ENCODE results near the gene RGS17.
A peak's percentile ranks its signal among the peaks of the same experiment; 100 is the strongest.

The RGS17 gene, protein sequence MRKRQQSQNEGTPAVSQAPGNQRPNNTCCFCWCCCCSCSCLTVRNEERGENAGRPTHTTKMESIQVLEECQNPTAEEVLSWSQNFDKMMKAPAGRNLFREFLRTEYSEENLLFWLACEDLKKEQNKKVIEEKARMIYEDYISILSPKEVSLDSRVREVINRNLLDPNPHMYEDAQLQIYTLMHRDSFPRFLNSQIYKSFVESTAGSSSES

GRCh38 chr6:153131037-153131981 lies at the start of gene RGS17:
Gene RGS17 (minus strand): TSS chr6:153131282. CDS start chr6:153044018, 87,264 bp downstream.
- no peak within 1 kb of the TSS for H2AFZ ChIP-seq (ENCODE audit: low read length)
- H3K4me1 ChIP-seq (ENCODE audit: insufficient read depth, low read length, poor library complexity, severe bottlenecking), result no peaks in the 10 kb centered on the region
- peak within 1 kb of the TSS; percentile 39 for H3K4me2 ChIP-seq (ENCODE audit: low read depth, low read length, poor library complexity, severe bottlenecking)

DNA sequence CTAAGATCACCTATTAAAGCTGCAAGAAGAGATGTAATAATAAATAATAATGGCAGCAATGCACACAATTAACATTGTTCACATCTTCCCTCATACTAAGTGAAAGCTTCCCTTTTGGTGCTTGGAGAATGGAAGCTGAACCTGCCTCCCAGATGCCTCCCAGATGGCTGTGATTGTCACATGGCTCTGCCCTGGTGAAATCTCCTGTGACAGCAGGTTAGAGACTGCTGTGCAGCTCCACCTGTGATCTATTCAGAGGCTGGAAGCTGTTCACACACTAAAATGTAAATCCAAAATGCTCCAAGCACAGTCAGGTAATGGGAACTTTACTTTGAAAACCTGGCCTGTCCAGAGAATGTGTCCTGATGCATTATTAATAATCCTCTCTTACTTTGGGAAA lies 41.7 kb upstream of the RGS17 start:
- Histone ChIP-seq H3K27me3 (ENCODE audit: insufficient read depth, low read length, poor library complexity, severe bottlenecking) (no peaks in the 10 kb centered on the region), H3K9me2 (replicated peaks; ENCODE audit: low read depth, low read length) (no peaks in the 10 kb centered on the region), H3K4me1 (ENCODE audit: insufficient read depth, low read length, poor library complexity, severe bottlenecking) (no peaks in the 10 kb centered on the region), H2AFZ (ENCODE audit: low read length) (no peak overlapping the region), H3K36me3 (ENCODE audit: insufficient read depth, low read length) (no peaks in the 10 kb centered on the region), H4K20me1 (ENCODE audit: insufficient read depth, low read length, poor library complexity, severe bottlenecking) (no peaks in the 10 kb centered on the region), H3K4me3 (ENCODE audit: low read length, poor library complexity, severe bottlenecking) (no peak overlapping the region), H3K4me2 (ENCODE audit: low read depth, low read length, poor library complexity, severe bottlenecking) (no peak overlapping the region), H3F3A (ENCODE audit: low read depth) (no peaks in the 10 kb centered on the region), H3K79me2 (ENCODE audit: insufficient read depth, low read length) (no peaks in the 10 kb centered on the region), H3K9ac (ENCODE audit: low read depth, low read length, poor library complexity, severe bottlenecking) (no peak overlapping the region), H3K9me3 (ENCODE audit: insufficient read depth, low read depth, low read length) (no peaks in the 10 kb centered on the region)
- no peak for TF ChIP-seq EZH2phosphoT487 (IDR thresholded peaks at IDR 0.05; ENCODE audit: borderline replicate concordance)
- TF ChIP-seq, protein P1, sequence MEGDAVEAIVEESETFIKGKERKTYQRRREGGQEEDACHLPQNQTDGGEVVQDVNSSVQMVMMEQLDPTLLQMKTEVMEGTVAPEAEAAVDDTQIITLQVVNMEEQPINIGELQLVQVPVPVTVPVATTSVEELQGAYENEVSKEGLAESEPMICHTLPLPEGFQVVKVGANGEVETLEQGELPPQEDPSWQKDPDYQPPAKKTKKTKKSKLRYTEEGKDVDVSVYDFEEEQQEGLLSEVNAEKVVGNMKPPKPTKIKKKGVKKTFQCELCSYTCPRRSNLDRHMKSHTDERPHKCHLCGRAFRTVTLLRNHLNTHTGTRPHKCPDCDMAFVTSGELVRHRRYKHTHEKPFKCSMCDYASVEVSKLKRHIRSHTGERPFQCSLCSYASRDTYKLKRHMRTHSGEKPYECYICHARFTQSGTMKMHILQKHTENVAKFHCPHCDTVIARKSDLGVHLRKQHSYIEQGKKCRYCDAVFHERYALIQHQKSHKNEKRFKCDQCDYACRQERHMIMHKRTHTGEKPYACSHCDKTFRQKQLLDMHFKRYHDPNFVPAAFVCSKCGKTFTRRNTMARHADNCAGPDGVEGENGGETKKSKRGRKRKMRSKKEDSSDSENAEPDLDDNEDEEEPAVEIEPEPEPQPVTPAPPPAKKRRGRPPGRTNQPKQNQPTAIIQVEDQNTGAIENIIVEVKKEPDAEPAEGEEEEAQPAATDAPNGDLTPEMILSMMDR (conservative IDR thresholded peaks at IDR 0.05; ENCODE audit: low read length), result no peak

More at GRCh38 chr6:153131037-153131981, at the start of gene RGS17:
- H3K36me3 ChIP-seq (ENCODE audit: insufficient read depth, low read length), result no peaks in the 10 kb centered on the region
- H3F3A ChIP-seq (ENCODE audit: low read depth), result no peaks in the 10 kb centered on the region
- H4K20me1 ChIP-seq (ENCODE audit: insufficient read depth, low read length, poor library complexity, severe bottlenecking), result no peaks in the 10 kb centered on the region
- H3K79me2 ChIP-seq (ENCODE audit: insufficient read depth, low read length), result no peaks in the 10 kb centered on the region
- TF ChIP-seq, protein P1 (conservative IDR thresholded peaks at IDR 0.05; ENCODE audit: low read length), result no peak
- no peak for TF ChIP-seq EZH2phosphoT487 (IDR thresholded peaks at IDR 0.05; ENCODE audit: borderline replicate concordance)
- no peaks in the 10 kb centered on the region for H3K9me2 ChIP-seq (replicated peaks; ENCODE audit: low read depth, low read length)
- no peak within 1 kb of the TSS for H3K9ac ChIP-seq (ENCODE audit: low read depth, low read length, poor library complexity, severe bottlenecking)
- no peaks in the 10 kb centered on the region for H3K9me3 ChIP-seq (ENCODE audit: insufficient read depth, low read depth, low read length)
- H3K4me3 ChIP-seq (ENCODE audit: low read length, poor library complexity, severe bottlenecking), result peak within 1 kb of the TSS; percentile 35
- H3K27me3 ChIP-seq (ENCODE audit: insufficient read depth, low read length, poor library complexity, severe bottlenecking), result no peaks in the 10 kb centered on the region

GRCh38 chr6:153170511-153170910 lies 39.4 kb upstream of the RGS17 start:
- TF ChIP-seq, protein P1 (conservative IDR thresholded peaks at IDR 0.05; ENCODE audit: low read length), result no peak
- H3K79me2 ChIP-seq (ENCODE audit: insufficient read depth, low read length), result no peaks in the 10 kb centered on the region
- no peaks in the 10 kb centered on the region for H3K36me3 ChIP-seq (ENCODE audit: insufficient read depth, low read length)
- no peaks in the 10 kb centered on the region for H3K4me1 ChIP-seq (ENCODE audit: insufficient read depth, low read length, poor library complexity, severe bottlenecking)
- H3K9me2 ChIP-seq (replicated peaks; ENCODE audit: low read depth, low read length), result no peaks in the 10 kb centered on the region
- H4K20me1 ChIP-seq (ENCODE audit: insufficient read depth, low read length, poor library complexity, severe bottlenecking), result no peaks in the 10 kb centered on the region
- no peaks in the 10 kb centered on the region for H3F3A ChIP-seq (ENCODE audit: low read depth)
- H3K4me3 ChIP-seq (ENCODE audit: low read length, poor library complexity, severe bottlenecking), result no peak overlapping the region
- H3K9ac ChIP-seq (ENCODE audit: low read depth, low read length, poor library complexity, severe bottlenecking), result no peak overlapping the region
- no peaks in the 10 kb centered on the region for H3K9me3 ChIP-seq (ENCODE audit: insufficient read depth, low read depth, low read length)
- no peak overlapping the region for H3K4me2 ChIP-seq (ENCODE audit: low read depth, low read length, poor library complexity, severe bottlenecking)
- no peaks in the 10 kb centered on the region for H3K27me3 ChIP-seq (ENCODE audit: insufficient read depth, low read length, poor library complexity, severe bottlenecking)
- no peak overlapping the region for H2AFZ ChIP-seq (ENCODE audit: low read length)
